ENCODE measurements around the gene ADISSP.

ADISSP gene

DNA sequence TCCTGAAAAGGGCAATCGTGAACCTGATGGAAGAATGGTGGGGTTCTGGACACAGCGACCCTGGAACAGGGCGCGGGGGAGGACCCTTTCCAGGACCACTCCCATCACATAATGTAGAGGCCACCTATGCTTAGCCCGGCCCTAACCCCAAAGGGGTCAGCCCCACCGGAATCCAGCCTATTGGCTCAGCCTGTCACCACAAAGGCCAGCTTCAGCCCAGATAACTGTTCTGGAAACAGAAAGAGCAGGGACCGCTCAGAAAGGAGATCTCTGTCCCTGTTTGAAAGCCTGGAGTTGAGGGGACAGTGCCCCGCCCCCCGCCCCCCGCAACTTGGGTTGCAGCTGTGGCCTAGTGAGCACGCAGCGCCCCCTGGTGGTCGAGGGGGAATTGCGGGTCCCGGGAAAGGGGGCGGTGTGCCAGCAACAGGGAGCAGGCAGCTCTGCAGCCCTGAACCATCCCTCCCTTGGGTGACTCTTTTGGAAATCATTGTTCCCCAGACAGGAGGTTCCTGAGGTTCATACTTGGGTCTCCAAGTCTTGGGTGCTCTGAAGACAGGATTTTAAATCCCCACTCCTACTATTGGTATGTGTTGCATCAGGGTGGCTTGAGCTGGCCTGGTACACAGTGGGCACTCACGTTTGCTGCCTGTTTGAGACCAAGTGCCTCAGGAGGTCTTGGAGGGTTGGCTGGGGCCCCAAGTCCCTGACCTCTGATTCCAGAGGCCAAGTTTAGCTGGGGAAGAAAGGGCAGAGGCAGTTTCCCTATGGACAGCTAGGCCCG lies 56.7 kb downstream of the ADISSP start:
- DNase-seq: peak; percentile 77

DNA sequence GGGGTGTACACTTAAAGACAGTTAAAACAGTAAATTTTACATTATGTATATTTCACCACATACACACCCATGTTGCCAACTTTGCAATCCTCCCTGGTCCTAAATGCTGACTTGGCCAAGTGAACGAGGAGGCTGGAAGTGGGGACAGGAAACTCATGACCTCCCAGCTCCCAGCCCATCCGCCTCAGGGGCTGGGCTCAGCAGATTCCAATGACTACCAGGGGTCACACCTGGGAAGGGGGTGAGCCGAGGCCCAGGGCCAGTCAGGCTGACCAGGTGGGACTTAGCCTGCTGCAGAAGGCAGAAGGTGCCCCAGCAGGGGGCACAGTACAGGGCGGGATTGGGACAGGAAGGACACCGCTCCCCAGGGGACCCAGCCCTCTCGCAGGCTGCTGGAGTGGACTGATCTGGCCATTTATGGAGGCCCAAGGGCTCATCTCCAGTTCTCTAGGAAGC lies 57.5 kb downstream of the ADISSP start:
- no peak for DNase-seq

DNA sequence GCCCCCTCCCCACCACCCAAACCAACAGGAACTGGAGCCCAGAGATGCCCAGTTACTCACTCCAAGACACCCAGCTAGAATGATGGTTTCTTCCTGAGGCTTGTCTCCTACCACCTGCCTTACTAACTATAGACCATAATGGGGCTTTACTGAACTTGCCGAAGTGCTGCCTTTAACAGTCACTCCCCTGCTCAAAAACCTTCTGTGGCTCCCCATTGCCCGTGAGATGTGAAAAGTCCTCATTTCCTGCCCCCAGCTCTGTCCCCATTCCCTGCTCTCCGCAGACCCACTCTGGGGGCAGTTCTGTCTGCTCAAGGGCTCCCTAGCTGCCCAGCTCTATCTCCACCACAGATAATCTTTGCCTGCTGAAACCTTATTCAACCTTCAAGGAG lies 60.0 kb downstream of the ADISSP start:
- no peak for DNase-seq

DNA sequence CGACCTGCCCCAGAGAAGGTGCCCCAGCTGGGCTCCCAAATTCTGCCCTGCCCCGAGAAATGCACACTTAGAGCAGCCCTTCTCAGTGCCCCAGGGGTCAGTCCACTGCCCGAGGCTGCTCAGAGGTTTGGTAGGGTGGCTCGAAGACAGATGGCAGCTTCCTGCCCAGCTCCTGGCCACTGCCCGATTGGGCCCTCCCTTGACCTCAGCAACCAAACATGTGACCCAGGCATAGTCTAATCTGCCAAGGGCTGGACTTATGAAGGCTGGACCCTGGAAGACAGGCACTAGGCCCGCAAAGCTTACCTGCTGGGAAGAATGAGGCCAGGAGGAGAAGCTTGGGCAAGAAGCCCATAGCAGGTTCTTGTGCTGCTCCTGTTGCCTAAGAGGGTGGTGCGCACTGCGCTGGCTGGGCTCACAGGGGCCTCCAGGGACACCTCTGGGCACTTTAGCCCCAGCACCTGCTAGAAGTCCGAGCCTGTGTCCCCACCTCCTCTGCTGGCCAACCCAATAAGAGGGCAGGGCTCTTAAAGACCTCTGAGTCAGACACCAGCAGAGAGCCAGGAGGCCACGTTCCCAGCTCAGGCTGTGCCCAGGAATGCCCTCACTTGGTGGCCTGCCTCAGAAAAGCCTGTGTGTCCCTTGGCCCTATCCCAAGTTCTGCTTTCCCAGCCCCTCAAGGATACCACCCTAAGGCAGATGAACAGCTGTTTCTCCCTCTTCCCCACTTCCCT lies 60.6 kb downstream of the ADISSP start:
- no peak for DNase-seq

DNA sequence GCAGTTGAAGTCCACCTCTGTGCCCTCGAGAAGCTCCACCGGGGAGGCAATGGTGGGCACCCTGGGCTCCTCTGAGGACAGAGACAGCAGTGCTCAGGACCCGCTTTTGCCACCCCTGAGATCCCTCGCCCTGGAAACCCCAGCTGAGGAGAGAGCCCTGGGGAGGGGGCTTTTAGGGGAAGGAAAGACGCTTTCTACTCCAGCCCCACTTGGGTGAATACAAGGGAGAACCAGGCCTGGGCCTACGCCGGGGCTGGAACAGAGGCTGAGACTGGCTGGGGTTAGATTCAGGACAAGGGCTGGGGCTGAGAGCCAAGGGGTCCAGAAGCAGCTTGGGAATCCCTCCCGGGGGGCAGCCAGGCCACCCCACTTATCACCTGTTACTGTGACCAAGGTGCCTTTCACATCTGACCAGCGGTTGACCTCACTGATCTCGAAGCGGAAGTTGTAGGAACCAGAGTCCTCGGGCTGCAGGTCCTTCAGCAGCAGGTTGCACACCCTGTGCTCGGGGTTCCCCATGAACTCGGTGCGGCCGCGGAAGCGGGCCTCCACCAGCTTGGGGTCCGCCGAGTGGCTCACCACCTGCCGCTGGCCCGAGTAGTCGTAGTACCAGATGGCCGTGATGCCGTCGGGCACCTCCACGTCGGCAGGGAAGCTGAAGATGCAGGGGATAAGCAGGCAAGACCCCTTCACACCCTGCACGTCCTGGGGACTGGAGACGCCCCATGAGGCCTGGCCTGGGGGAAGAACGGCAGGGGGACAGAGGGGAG lies 61.4 kb downstream of the ADISSP start:
- DNase-seq: no peak

DNA sequence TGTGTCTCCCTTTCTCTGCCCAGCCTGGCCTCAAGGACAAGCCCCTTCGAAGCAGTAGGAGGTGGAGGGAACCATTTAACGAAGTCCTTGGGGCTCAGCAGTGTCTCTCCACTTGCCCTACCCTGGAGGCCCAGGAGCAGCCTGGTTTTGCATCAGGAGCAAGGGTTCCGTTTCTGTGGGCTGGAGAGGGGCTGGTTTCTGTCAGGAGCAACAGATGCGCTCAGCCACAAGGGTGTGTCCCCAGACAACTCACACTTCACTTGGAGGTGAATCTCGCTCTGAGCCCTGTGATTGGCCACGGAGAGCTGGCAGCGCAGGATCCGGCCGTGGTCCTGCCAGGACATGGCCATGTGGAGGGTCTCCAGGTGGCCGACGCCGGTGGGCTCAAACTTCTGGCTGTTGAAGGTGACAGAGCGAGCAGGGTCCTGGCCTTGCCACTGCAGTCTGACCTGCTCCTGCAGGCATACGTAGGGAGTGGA lies 62.0 kb downstream of the ADISSP start:
- DNase-seq: no peak

DNA sequence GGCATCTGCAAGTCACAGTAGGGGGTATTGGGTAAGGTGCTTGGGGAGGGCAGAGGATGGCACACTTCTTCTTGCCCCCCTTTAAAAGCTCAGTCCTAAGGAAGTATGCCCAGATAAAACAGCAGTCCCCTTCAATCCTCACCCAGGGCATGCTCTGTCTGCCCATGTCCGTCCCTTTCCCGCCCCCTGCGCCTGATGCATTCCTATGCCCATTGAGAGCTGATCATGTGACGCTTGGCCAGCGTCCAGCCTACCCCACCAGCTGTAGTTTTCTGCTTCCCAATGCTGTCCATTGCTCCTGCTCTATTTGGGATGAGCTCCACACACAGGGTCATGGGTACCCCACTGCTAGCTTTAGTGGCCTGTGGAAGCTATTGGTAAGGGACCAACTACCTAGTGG lies 63.5 kb downstream of the ADISSP start:
- DNase-seq: no peak
